ENCODE measurements around the gene FBLN2. TPM values are rescaled to one million over a fixed set of nuclear protein-coding genes. Genes with fewer than 3 reads are reported as not detected.

FBLN2 gene
- total and polyA plus RNA-seq, 8 donors: 27.5 to 96.6 (median 40.6) TPM

GRCh38 chr3:13658681-13659080, 109.8 kb downstream of the FBLN2 start:
- H3K36me3 ChIP-seq: no peaks in the 10 kb centered on the region
- no peaks in the 10 kb centered on the region for H3K9me3 ChIP-seq
- TF ChIP-seq CTCF (IDR thresholded peaks at IDR 0.05): no peak
- H3K4me1 ChIP-seq: peaks cover 0 to 10% of the 10 kb centered on the region in 2 donors
- DNase-seq (no peak), ATAC-seq (no peak)
- peaks cover 3 to 53% of the 10 kb centered on the region in 2 donors for H3K27me3 ChIP-seq
- no peak overlapping the region for H3K4me3 ChIP-seq
- intact Hi-C loops (cut with DNase I): loop anchor here (5.0 to 10.0 kb wide), 2 partner anchors 154 to 224 kb away; partner anchors contain the start of gene WNT7A (in 1 of the 2)
- H3K27ac ChIP-seq: no peak overlapping the region

- DNase-seq: no peak
- no peak for TF ChIP-seq CTCF (IDR thresholded peaks at IDR 0.05)
- Histone ChIP-seq H3K36me3 (no peaks in the 10 kb centered on the region), H3K27me3 (peaks cover 3 to 46% of the 10 kb centered on the region in 2 donors), H3K27ac (no peak overlapping the region), H3K4me3 (no peak overlapping the region), H3K4me1 (peaks cover 0 to 10% of the 10 kb centered on the region in 2 donors), H3K9me3 (no peaks in the 10 kb centered on the region)
- no peak for ATAC-seq
- intact Hi-C loops (cut with DNase I): loop anchor here (5.0 to 10.0 kb wide), 2 partner anchors 155 to 223 kb away; partner anchors contain the start of gene WNT7A (in 1 of the 2)
Observed at GRCh38 chr3:13659221-13659969, 110.5 kb downstream of the FBLN2 start.

GRCh38 chr3:13660042-13660874, 111.3 kb downstream of the FBLN2 start:
- Histone ChIP-seq H3K4me3 (no peak overlapping the region), H3K36me3 (no peaks in the 10 kb centered on the region), H3K4me1 (peaks cover 0 to 2% of the 10 kb centered on the region in 2 donors), H3K27ac (no peak overlapping the region), H3K27me3 (peaks cover 0 to 38% of the 10 kb centered on the region in 2 donors), H3K9me3 (no peaks in the 10 kb centered on the region)
- TF ChIP-seq CTCF (IDR thresholded peaks at IDR 0.05): no peak
- DNase-seq (no peak), ATAC-seq (no peak)
- intact Hi-C loops (cut with DNase I): no loop called here

- no peaks in the 10 kb centered on the region for H3K4me1 ChIP-seq
- ATAC-seq (no peak), DNase-seq (no peak)
- no peak overlapping the region for H3K4me3 ChIP-seq
- intact Hi-C loops (cut with DNase I): no loop called here
- H3K9me3 ChIP-seq: no peaks in the 10 kb centered on the region
- H3K36me3 ChIP-seq: no peaks in the 10 kb centered on the region
- H3K27ac ChIP-seq: no peak overlapping the region
- peaks cover 0 to 38% of the 10 kb centered on the region in 2 donors for H3K27me3 ChIP-seq
- TF ChIP-seq CTCF (IDR thresholded peaks at IDR 0.05): no peak
Observed at GRCh38 chr3:13661121-13661520, 112.2 kb downstream of the FBLN2 start.

All from left lung (tissue), 10 donors.